Neural cell (in vitro differentiated cells): ENCODE data around the gene ARIH1.
"Not testable (repeated sequence)": the region's sequence is repeated elsewhere in the genome, so short reads cannot be mapped to it uniquely, and the experiment has no call there.

Source experiments
- CTCF ChIP-seq: fragments of 450-650 bp; IDR thresholded peaks from 2 replicates; pipeline ENCODE4 v1.5.1; 2014; ENCODE audit warnings: antibody characterized with exemption, mild to moderate bottlenecking, moderate library complexity; ENCODE audit not compliant: poor library complexity, severe bottlenecking
- EP300 ChIP-seq: fragments of 450-650 bp; conservative IDR thresholded peaks from 2 replicates; pipeline ENCODE4 v1.6.1; 2014; ENCODE audit warnings: antibody characterized with exemption, mild to moderate bottlenecking, moderate library complexity; ENCODE audit not compliant: poor library complexity, severe bottlenecking
- EZH2 ChIP-seq: fragments of 200-600, 300-800 bp; shearing (Covaris generic), sonication (generic); IDR thresholded peaks from 2 replicates; pipeline ENCODE4 v1.6.1; 2014; ENCODE audit warnings: antibody characterized with exemption, low read length, borderline replicate concordance, mild to moderate bottlenecking; ENCODE audit not compliant: insufficient read depth, poor library complexity, severe bottlenecking
- RAD21 ChIP-seq: fragments of 450-650 bp; conservative IDR thresholded peaks from 2 replicates; pipeline ENCODE4 v1.6.1; 2014; ENCODE audit warnings: antibody characterized with exemption, mild to moderate bottlenecking, moderate library complexity
- REST ChIP-seq: IDR thresholded peaks from 2 replicates; pipeline ENCODE4 v1.6.1; 2012; ENCODE audit warnings: borderline replicate concordance
- TAF1 ChIP-seq: IDR thresholded peaks from 2 replicates; pipeline ENCODE4 v1.6.1; 2012; ENCODE audit warnings: low read depth

- not testable (repeated sequence) for TF ChIP-seq CTCF, EZH2, TAF1, EP300, RAD21, REST
Observed at GRCh38 chr15:72636519-72637282, 162.6 kb downstream of the ARIH1 start.
